Esophagus squamous epithelium (tissue), 5 donors: ENCODE data around the gene KRT38. TPM values are rescaled to one million over a fixed set of nuclear protein-coding genes. Genes with fewer than 3 reads are reported as not detected.

Experiments used
- DNase-seq: peaks from one replicate; lab custom pipeline; 2025; lab: John Stamatoyannopoulos, UW
- H3K27ac ChIP-seq, 4 donors: fragments of 200-600 bp; sonication (generic); one replicate each; pipeline ENCODE4 v1.5.1; 2016 to 2019; ENCODE audit warnings: mild to moderate bottlenecking in 1 of 4
- H3K27me3 ChIP-seq, 4 donors: fragments of 200-600 bp; sonication (generic); 1 replicate in 3 of 4; 2 replicates in 1 of 4; pipeline versions ENCODE4 v1.5.1 to v1.6.0; 2017 to 2021; ENCODE audit warnings: antibody characterized with exemption in 1 of 4
- H3K36me3 ChIP-seq, 3 donors: fragments of 200-600 bp; sonication (generic); one replicate each; pipeline ENCODE4 v1.5.1; 2016 to 2019
- H3K4me1 ChIP-seq, 3 donors: fragments of 200-600 bp; sonication (generic); one replicate each; pipeline ENCODE4 v1.5.1; 2017 to 2019
- H3K4me3 ChIP-seq, 4 donors: fragments of 200-600 bp; sonication (generic); 1 replicate in 3 of 4; 2 replicates in 1 of 4; pipeline ENCODE4 v1.5.1; 2016 to 2019; ENCODE audit warnings: mild to moderate bottlenecking in 2 of 4, moderate library complexity in 1 of 4
- H3K9me3 ChIP-seq, 3 donors: fragments of 200-600 bp; sonication (generic); one replicate each; pipeline ENCODE4 v1.5.1; 2016 to 2019
- POLR2A ChIP-seq, 4 donors: fragments of 450-650 bp; IDR thresholded peaks; one replicate each; pipeline ENCODE4 v1.6.1; 2017; ENCODE audit warnings: antibody characterized with exemption in 4 of 4, mild to moderate bottlenecking in 4 of 4, moderate library complexity in 3 of 4
- WGBS, 2 donors: methylation state at CpG; one replicate each; pipeline ENCODE4 v1.1.5; 2018; 5-methylcytosine and 5-hydroxymethylcytosine counted together
- intact Hi-C: fragments of 100-400 bp; cut with DNase I; formaldehyde crosslinking; loops from one replicate; pipeline ENCODE4 v1.15.0; 2022
- small RNA-seq, 4 donors: library from RNA; depleted of rRNA; stranded (forward); fragments of <200 nt; gene quantifications; one replicate each; pipeline ENCODE3, GENCODE V24; 2016
- total RNA-seq, 4 donors: library from RNA; depleted of rRNA; stranded (reverse); fragments of >200 nt; gene quantifications; one replicate each; pipeline ENCODE4 v1.1.0, GENCODE V29; 2016
- TF ChIP-seq, protein P1 (sequence below), 6 experiments: fragments of 450-650 bp in 4 of 6; fragments of 200-600 bp in 2 of 6; sonication (generic) in 2 of 6; IDR thresholded peaks; one replicate each; pipeline ENCODE4 v1.5.1; 2016 to 2019; ENCODE audit warnings: antibody characterized with exemption in 6 of 6, mild to moderate bottlenecking in 4 of 6, moderate library complexity in 4 of 6
- donor health status: DM: yes; HTN: yes; CAD: no.

Gene KRT38
- total RNA-seq, 4 donors from 2014 or later = 0.18 TPM; not detected in 3

DNA sequence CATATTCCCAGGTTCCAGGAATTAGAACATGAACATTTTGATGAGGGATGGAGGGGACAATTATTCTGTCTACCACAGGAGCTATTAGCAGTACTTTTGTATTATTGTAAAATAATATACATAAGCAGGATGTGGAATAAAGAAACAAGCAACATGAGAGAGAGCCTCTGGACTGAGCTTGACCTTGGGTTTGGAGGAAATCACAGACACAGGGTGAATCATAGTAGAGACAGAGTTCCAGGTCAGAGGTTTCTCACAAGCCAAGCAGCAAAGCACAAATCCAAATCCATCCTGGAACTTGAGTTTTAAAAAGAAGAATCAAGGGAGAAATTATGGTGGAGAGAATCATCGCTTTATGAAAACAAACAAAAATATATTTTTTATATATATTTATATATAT lies 48.5 kb downstream of the KRT38 start:
- no peak for TF ChIP-seq POLR2A (IDR thresholded peaks at IDR 0.05)
- TF ChIP-seq, protein P1, sequence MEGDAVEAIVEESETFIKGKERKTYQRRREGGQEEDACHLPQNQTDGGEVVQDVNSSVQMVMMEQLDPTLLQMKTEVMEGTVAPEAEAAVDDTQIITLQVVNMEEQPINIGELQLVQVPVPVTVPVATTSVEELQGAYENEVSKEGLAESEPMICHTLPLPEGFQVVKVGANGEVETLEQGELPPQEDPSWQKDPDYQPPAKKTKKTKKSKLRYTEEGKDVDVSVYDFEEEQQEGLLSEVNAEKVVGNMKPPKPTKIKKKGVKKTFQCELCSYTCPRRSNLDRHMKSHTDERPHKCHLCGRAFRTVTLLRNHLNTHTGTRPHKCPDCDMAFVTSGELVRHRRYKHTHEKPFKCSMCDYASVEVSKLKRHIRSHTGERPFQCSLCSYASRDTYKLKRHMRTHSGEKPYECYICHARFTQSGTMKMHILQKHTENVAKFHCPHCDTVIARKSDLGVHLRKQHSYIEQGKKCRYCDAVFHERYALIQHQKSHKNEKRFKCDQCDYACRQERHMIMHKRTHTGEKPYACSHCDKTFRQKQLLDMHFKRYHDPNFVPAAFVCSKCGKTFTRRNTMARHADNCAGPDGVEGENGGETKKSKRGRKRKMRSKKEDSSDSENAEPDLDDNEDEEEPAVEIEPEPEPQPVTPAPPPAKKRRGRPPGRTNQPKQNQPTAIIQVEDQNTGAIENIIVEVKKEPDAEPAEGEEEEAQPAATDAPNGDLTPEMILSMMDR (IDR thresholded peaks at IDR 0.05) = no peak
- Histone ChIP-seq H3K4me3 (no peak overlapping the region), H3K36me3 (no peaks in the 10 kb centered on the region), H3K27ac (no peak overlapping the region), H3K4me1 (peaks cover 0 to 41% (median 15%) of the 10 kb centered on the region in 3 donors), H3K9me3 (no peaks in the 10 kb centered on the region), H3K27me3 (no peaks in the 10 kb centered on the region)
- no peak for DNase-seq
- intact Hi-C loops = no loop called here
- WGBS, 2 donors = 94 to 97% methylated on average over 1 of the region's 1 CpG

DNA sequence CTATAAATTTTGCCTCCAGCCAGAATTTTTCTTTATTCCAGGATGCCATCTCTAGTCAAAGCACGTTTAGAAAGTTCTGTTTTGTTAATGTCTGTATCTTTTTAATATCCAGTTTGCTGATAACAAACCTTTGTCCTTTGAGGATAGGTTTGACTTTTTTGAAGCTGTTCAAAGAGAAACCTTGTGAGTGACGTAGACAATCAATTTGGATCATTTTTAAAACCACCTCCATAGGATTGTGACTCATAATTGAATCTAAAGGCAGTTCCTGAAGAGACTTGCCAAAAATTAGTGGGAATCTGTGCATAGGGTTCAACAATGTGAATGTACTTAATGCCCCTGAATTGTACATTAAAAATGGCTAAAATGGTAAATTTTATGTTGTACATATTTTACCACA lies 49.2 kb downstream of the KRT38 start:
- DNase-seq = no peak
- H3K36me3 ChIP-seq = no peaks in the 10 kb centered on the region
- H3K4me3 ChIP-seq = no peak overlapping the region
- intact Hi-C loops = no loop called here
- no peaks in the 10 kb centered on the region for H3K27me3 ChIP-seq
- H3K9me3 ChIP-seq = peaks cover 0 to 6% (median 0%) of the 10 kb centered on the region in 3 donors
- peaks cover 0 to 41% (median 15%) of the 10 kb centered on the region in 3 donors for H3K4me1 ChIP-seq
- H3K27ac ChIP-seq = no peak overlapping the region
- no peak for TF ChIP-seq POLR2A (IDR thresholded peaks at IDR 0.05)
- TF ChIP-seq, protein P1 (IDR thresholded peaks at IDR 0.05) = no peak
- WGBS, 2 donors = 56 to 68% methylated on average over 2 of the region's 2 CpGs

DNA sequence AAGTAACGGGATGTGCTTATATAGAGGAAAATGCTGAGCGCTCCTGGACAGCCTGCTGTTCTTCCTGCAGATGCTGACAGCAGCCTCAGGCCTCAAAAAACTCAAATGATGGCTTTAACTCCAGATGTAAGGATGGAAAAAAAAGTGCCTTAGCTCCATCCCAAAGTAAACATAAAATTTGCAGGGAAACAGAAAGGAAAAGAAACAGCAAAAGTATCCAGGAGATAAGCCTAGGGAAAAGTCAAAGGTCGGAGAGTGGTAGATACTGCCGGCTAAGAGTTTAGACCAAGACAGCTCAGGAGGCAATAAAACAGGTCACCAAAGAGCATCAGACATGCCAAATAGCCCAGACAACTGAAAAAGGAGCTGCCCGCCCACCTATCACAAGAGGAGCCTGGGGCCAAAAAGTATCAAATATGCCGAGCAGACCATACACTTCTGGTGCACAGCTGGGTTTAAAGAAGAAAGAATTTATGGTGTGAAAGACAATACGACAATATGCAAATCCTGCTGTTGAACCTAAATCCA lies 50.3 kb downstream of the KRT38 start:
- Histone ChIP-seq H3K27ac (no peak overlapping the region), H3K27me3 (no peaks in the 10 kb centered on the region), H3K4me3 (no peak overlapping the region), H3K36me3 (no peaks in the 10 kb centered on the region), H3K4me1 (peaks cover 0 to 31% (median 13%) of the 10 kb centered on the region in 3 donors), H3K9me3 (peaks cover 0 to 12% (median 0%) of the 10 kb centered on the region in 3 donors)
- DNase-seq = no peak
- intact Hi-C loops = no loop called here
- 78 to 81% methylated on average over 7 of the region's 7 CpGs for whole genome bisulfite sequencing, 2 donors
- no peak for TF ChIP-seq POLR2A (IDR thresholded peaks at IDR 0.05)
- TF ChIP-seq, protein P1 (IDR thresholded peaks at IDR 0.05) = no peak

DNA sequence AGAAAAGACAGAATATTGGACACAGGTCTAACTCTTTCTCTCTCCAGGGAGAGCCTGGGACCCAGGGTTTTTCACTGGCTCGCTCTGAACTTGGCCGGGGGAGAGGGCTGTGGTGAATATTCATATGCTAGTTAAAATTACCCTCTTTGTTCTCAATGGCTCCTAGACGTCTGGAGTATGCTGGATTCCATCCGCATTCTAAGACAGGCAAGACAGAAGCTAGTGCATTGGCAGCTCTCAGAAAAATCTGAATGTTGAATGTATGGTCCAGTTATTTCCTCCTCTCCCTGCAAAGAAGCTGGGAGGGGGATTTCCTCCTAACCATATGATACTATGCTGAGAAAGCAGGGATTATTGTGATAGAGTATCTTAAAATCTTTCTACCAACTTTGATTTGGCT lies 53.1 kb downstream of the KRT38 start:
- peaks cover 0 to 6% (median 0%) of the 10 kb centered on the region in 3 donors for H3K4me1 ChIP-seq
- H3K36me3 ChIP-seq = no peaks in the 10 kb centered on the region
- intact Hi-C loops = no loop called here
- TF ChIP-seq, protein P1 (IDR thresholded peaks at IDR 0.05) = no peak
- no peak for TF ChIP-seq POLR2A (IDR thresholded peaks at IDR 0.05)
- H3K27me3 ChIP-seq = no peaks in the 10 kb centered on the region
- H3K27ac ChIP-seq = no peak overlapping the region
- H3K9me3 ChIP-seq = peaks cover 0 to 12% (median 0%) of the 10 kb centered on the region in 3 donors
- no peak for DNase-seq
- WGBS, 2 donors = 90 to 97% methylated on average over 4 of the region's 4 CpGs
- no peak overlapping the region for H3K4me3 ChIP-seq

DNA sequence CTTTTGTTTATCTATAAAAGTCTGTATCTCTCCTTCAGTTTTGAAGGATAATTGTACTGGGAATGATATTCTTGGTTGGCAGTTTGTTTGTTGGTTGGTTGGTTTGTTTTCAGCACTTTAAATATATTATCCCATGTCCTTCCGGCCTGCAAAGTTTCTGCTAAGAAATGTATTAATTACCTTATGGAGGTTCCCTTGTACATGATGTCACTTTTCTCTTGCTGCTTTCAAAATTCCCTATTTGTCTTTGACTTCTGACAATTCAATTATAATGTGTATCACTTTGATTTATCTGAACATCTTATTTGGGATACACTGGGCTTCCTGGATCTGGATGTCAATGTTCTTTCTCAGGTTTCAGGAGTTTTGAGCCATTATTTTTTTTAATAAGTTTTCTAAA lies 54.6 kb downstream of the KRT38 start:
- Histone ChIP-seq H3K27me3 (peaks cover 0 to 3% (median 0%) of the 10 kb centered on the region in 4 donors), H3K4me1 (no peaks in the 10 kb centered on the region), H3K27ac (no peak overlapping the region), H3K4me3 (no peak overlapping the region), H3K9me3 (peaks cover 0 to 12% (median 0%) of the 10 kb centered on the region in 3 donors), H3K36me3 (no peaks in the 10 kb centered on the region)
- no peak for DNase-seq
- intact Hi-C loops = no loop called here
- WGBS, 2 donors = 100% methylated on average over 1 of the region's 1 CpG
- TF ChIP-seq, protein P1 (IDR thresholded peaks at IDR 0.05) = no peak
- TF ChIP-seq POLR2A (IDR thresholded peaks at IDR 0.05) = no peak

Small RNAs within 50 kb of the gene (small RNA-seq; reads per million reads assigned to genes)
- gene RNU2-32P = 0 to 0.14 (median 0) reads per million in 4 donors

Other genes starting within 250 kb of the KRT38 start
- not detected for gene KRTAP9-2, start 214.3 kb downstream of the KRT38 start, total RNA-seq
- gene KRTAP9-3, start 208.5 kb downstream of the KRT38 start, total RNA-seq = not detected
- gene KRTAP9-8, start 203.0 kb downstream of the KRT38 start, total RNA-seq = not detected
- not detected for gene KRTAP9-4, start 191.3 kb downstream of the KRT38 start, total RNA-seq
- gene KRTAP9-9, start 185.6 kb downstream of the KRT38 start, total RNA-seq = not detected
- not detected for gene KRTAP9-6, start 175.6 kb downstream of the KRT38 start, total RNA-seq
- not detected for gene KRTAP9-7, start 165.3 kb downstream of the KRT38 start, total RNA-seq
- gene KRTAP29-1, start 138.1 kb downstream of the KRT38 start, total RNA-seq = not detected
- not detected for gene KRTAP16-1, start 131.7 kb downstream of the KRT38 start, total RNA-seq
- not detected for gene KRTAP17-1, start 125.3 kb downstream of the KRT38 start, total RNA-seq
- 1 to 10 TPM in 2 of 4 donors, under 1 TPM in 1, not detected in 1; 0.21 to 2.7 (median 1.9) TPM for gene KRT33A, start 90.2 kb downstream of the KRT38 start, total RNA-seq
- gene KRT33B, start 71.2 kb downstream of the KRT38 start, total RNA-seq = under 1 TPM in 2 of 4 donors, not detected in 2; 0.32 to 0.57 TPM
- 1 to 10 TPM in 1 of 4 donors, under 1 TPM in 3; 0.40 to 1.1 (median 0.64) TPM for gene KRT34, start 58.7 kb downstream of the KRT38 start, total RNA-seq
- gene KRT31, start 43.4 kb downstream of the KRT38 start, total RNA-seq = 1 to 10 TPM in 2 of 4 donors, under 1 TPM in 1, not detected in 1; 0.79 to 2.5 (median 1.5) TPM
- gene KRT37, start 16.4 kb downstream of the KRT38 start, total RNA-seq = not detected
- 10 to 100 TPM in 1 of 4 donors, 1 to 10 TPM in 2, under 1 TPM in 1; 0.61 to 12.8 (median 4.6) TPM for gene KRT32, start 26.4 kb upstream of the KRT38 start, total RNA-seq
- gene KRT35, start 40.2 kb upstream of the KRT38 start, total RNA-seq = not detected
- gene KRT36, start 48.9 kb upstream of the KRT38 start, total RNA-seq = under 1 TPM in 1 of 4 donors, not detected in 3; 0.38 TPM
- over 10,000 TPM; 27,182 to 79,363 (median 33,601) TPM for gene KRT13, start 64.6 kb upstream of the KRT38 start, total RNA-seq
- gene KRT15, start 77.9 kb upstream of the KRT38 start, total RNA-seq = 1,000 to 10,000 TPM in 3 of 4 donors, 100 to 1,000 TPM in 1; 743 to 2,833 (median 2,484) TPM
- gene KRT19, start 87.3 kb upstream of the KRT38 start, total RNA-seq = 1,000 to 10,000 TPM in 2 of 4 donors, 100 to 1,000 TPM in 2; 589 to 1,442 (median 1,001) TPM
- under 1 TPM in 2 of 4 donors, not detected in 2; 0.19 to 0.61 TPM for gene KRT9, start 131.1 kb upstream of the KRT38 start, total RNA-seq
- gene KRT14, start 145.9 kb upstream of the KRT38 start, total RNA-seq = 1,000 to 10,000 TPM in 2 of 4 donors, 100 to 1,000 TPM in 2; 115 to 7,717 (median 1,579) TPM
- gene KRT16, start 171.8 kb upstream of the KRT38 start, total RNA-seq = 1,000 to 10,000 TPM in 2 of 4 donors, 100 to 1,000 TPM in 2; 156 to 6,712 (median 1,275) TPM
- gene KRT17, start 183.6 kb upstream of the KRT38 start, total RNA-seq = 1,000 to 10,000 TPM in 1 of 4 donors, 10 to 100 TPM in 3; 45.8 to 2,552 (median 75.7) TPM
- 100 to 1,000 TPM in 3 of 4 donors, 10 to 100 TPM in 1; 96.5 to 311 (median 223) TPM for gene EIF1, start 247.9 kb upstream of the KRT38 start, total RNA-seq